HPDE6-E6E7 (cell line): Measurements from ENCODE around the gene HMCN1.
A peak's percentile ranks its signal among the peaks of the same experiment; 100 is the strongest.

Experiments
- DNase-seq: peaks from one replicate; pipeline ENCODE4 v3.0.0; 2011; ENCODE audit warnings: missing footprints; ENCODE audit errors: extremely low spot score

Gene HMCN1

DNA sequence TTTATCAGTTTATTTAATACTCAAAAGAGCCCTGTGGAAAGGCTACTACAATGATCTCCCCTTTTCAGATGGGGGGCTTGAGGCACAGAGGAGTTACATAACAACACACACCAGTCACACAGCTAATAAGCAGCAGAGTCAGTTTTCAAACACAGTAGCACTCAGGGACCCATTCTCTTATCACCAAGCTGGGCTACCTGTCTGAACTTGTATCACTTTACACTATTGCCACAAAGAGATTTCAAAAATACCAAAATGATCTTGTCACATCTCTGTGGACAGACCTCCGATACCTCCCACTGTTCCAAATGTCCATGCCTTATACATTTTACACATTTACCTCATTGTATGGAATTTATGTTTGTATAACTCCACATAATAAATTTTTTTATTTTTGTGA lies 506.2 kb downstream of the HMCN1 start:
- peak; percentile 10 for DNase-seq
